Mesothelial cell of epicardium (in vitro differentiated cells): Measurements from ENCODE around the gene IBA57. TPM values are rescaled to one million over a fixed set of nuclear protein-coding genes. Genes with fewer than 3 reads are reported as not detected.

Experiments used
- DNase-seq, 2 experiments: peaks; one replicate each; pipeline ENCODE4 v3.0.0; 2021; ENCODE audit warnings: low spot score in 2 of 2; ENCODE audit not compliant: unreplicated experiment in 2 of 2
- H3K27ac Mint-ChIP-seq: 2 replicates; pipeline ENCODE4 v1.8.0; 2021; ENCODE audit warnings: mixed read lengths
- H3K27me3 Mint-ChIP-seq: 2 replicates; pipeline ENCODE4 v1.8.0; 2021; ENCODE audit warnings: low read depth, mixed read lengths
- H3K36me3 Mint-ChIP-seq: 2 replicates; pipeline ENCODE4 v1.8.0; 2021; ENCODE audit warnings: mixed read lengths
- H3K4me1 Mint-ChIP-seq: 2 replicates; pipeline ENCODE4 v1.8.0; 2021; ENCODE audit warnings: mixed read lengths
- H3K4me3 Mint-ChIP-seq: 2 replicates; pipeline ENCODE4 v1.8.0; 2021; ENCODE audit warnings: mild to moderate bottlenecking, moderate library complexity, mixed read lengths
- H3K9me3 Mint-ChIP-seq: 2 replicates; pipeline ENCODE4 v1.8.0; 2021; ENCODE audit warnings: mixed read lengths
- total RNA-seq: library from RNA; stranded (reverse); gene quantifications from 3 replicates; pipeline ENCODE4 v1.2.1, GENCODE V29; 2021
- TF ChIP-seq, protein P1 (sequence below): fragments of 200-600 bp; sonication (generic); IDR thresholded peaks from one replicate; pipeline ENCODE4 v1.5.0; 2021; ENCODE audit warnings: antibody characterized with exemption; ENCODE audit not compliant: unreplicated experiment

The IBA57 gene
- 10.8 to 14.2 TPM (median 11.8 TPM) in 3 replicates for total RNA-seq

DNA sequence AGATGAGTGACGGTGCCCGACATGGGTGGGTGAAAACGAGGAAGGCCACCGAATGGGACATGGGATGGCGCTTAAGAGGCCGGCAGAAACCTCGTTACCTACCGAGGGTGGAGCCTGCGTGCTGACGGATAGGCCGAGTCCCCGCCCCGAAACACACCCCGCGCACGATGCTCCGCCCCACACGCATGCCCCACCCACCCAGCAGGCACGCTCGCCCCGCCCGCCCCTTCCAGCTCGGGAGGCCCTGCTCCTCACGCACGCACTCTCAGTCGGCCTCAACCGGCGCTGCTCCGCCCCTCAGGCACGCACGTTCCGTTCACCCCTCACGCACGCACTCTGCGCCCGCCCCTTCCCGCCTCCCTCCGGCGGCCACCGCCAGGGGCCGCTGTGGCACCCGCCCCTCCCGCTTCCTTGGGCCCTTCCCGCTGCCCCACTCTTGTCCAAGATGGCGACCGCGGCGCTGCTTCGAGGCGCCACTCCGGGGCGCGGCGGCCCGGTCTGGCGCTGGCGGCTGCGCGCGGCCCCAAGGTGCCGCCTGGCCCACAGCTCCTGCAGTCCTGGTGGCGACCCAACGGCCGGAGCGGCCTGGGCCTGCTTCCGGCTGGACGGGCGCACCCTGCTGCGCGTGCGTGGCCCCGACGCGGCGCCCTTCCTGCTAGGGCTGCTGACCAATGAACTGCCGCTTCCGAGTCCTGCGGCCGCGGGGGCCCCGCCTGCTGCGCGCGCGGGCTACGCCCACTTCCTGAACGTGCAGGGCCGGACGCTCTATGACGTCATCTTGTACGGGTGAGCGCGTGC is at the start of gene IBA57:
Gene IBA57, plus strand, starts transcription at position 433 of the 798 bp plus-strand sequence. Its CDS starts 13 bp downstream, at position 446.
- Mint-ChIP-seq H3K36me3 (no peaks in the 10 kb centered on the region), H3K4me1 (peaks cover 18% of the 10 kb centered on the region), H3K27me3 (no peaks in the 10 kb centered on the region), H3K9me3 (no peaks in the 10 kb centered on the region), H3K4me3 (peak within 1 kb of the TSS; percentile 78), H3K27ac (peak within 1 kb of the TSS; percentile 97)
- TF ChIP-seq, protein P1, sequence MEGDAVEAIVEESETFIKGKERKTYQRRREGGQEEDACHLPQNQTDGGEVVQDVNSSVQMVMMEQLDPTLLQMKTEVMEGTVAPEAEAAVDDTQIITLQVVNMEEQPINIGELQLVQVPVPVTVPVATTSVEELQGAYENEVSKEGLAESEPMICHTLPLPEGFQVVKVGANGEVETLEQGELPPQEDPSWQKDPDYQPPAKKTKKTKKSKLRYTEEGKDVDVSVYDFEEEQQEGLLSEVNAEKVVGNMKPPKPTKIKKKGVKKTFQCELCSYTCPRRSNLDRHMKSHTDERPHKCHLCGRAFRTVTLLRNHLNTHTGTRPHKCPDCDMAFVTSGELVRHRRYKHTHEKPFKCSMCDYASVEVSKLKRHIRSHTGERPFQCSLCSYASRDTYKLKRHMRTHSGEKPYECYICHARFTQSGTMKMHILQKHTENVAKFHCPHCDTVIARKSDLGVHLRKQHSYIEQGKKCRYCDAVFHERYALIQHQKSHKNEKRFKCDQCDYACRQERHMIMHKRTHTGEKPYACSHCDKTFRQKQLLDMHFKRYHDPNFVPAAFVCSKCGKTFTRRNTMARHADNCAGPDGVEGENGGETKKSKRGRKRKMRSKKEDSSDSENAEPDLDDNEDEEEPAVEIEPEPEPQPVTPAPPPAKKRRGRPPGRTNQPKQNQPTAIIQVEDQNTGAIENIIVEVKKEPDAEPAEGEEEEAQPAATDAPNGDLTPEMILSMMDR: peak; percentile 95
- DNase-seq: peak; percentile 99 to 100

GRCh38 chr1:228117335-228117734 is 48.3 kb upstream of the IBA57 start:
- Mint-ChIP-seq H3K27me3 (peaks cover 2% of the 10 kb centered on the region), H3K4me3 (no peak overlapping the region), H3K36me3 (peaks cover 7% of the 10 kb centered on the region), H3K9me3 (peaks cover 15% of the 10 kb centered on the region), H3K4me1 (no peaks in the 10 kb centered on the region), H3K27ac (no peak overlapping the region)
- TF ChIP-seq, protein P1: no peak
- no peak for DNase-seq

- Mint-ChIP-seq H3K36me3 (peaks cover 7% of the 10 kb centered on the region), H3K27me3 (peaks cover 6% of the 10 kb centered on the region), H3K4me3 (no peak overlapping the region), H3K27ac (no peak overlapping the region), H3K9me3 (peaks cover 15% of the 10 kb centered on the region), H3K4me1 (no peaks in the 10 kb centered on the region)
- no peak for DNase-seq
- TF ChIP-seq, protein P1: no peak
Observed at GRCh38 chr1:228118040-228118439, 47.6 kb upstream of the IBA57 start.

GRCh38 chr1:228120351-228120750 is 45.3 kb upstream of the IBA57 start:
- TF ChIP-seq, protein P1: no peak
- no peak for DNase-seq
- H3K27me3 Mint-ChIP-seq: peaks cover 6% of the 10 kb centered on the region
- peaks cover 7% of the 10 kb centered on the region for H3K36me3 Mint-ChIP-seq
- no peak overlapping the region for H3K27ac Mint-ChIP-seq
- H3K4me3 Mint-ChIP-seq: no peak overlapping the region
- peaks cover 15% of the 10 kb centered on the region for H3K9me3 Mint-ChIP-seq
- H3K4me1 Mint-ChIP-seq: no peaks in the 10 kb centered on the region

DNA sequence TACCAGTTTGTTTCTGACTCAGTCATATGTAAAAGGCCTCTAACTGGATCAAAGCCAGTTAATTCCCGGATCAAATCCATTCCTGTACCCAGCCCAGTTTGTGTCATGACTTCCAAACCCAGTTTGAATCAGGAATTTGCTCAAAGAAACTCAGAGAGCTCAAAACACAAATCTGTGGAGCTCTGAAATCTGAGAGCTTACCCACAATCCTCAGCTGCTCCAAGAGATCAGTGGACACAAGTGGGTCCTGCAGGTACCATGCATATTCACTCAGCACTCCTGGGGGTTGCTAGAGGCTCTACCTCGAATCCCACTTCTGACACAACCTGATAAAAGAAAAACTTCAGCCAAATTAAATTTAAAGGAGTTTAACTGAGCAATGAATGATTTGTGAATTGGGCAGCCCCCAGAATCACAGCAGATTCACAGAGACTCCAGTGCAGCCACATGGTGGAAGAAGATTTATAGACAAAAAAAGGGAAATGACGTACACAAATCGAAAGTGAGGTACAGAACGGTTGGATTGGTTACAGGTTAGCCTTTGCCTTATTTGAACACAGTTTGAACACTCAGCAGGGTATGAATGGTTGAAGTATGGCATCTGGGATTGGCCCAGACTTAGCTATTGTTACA is 44.6 kb upstream of the IBA57 start:
- Mint-ChIP-seq H3K4me3 (no peak overlapping the region), H3K27me3 (peaks cover 6% of the 10 kb centered on the region), H3K9me3 (peaks cover 15% of the 10 kb centered on the region), H3K27ac (no peak overlapping the region), H3K4me1 (no peaks in the 10 kb centered on the region), H3K36me3 (peaks cover 7% of the 10 kb centered on the region)
- TF ChIP-seq, protein P1: no peak
- no peak for DNase-seq
